NCI-H1436 (cell line): ENCODE measurements around the gene ERCC6L2.

ENCODE experiments used
- DNase-seq: peaks from one replicate; lab custom pipeline; 2025; lab: John Stamatoyannopoulos, UW

ERCC6L2 gene

GRCh38 chr9:95924987-95925386 is 49.5 kb downstream of the ERCC6L2 start:
- DNase-seq = no peak

GRCh38 chr9:95927271-95928004 is 51.9 kb downstream of the ERCC6L2 start:
- DNase-seq = no peak

DNA sequence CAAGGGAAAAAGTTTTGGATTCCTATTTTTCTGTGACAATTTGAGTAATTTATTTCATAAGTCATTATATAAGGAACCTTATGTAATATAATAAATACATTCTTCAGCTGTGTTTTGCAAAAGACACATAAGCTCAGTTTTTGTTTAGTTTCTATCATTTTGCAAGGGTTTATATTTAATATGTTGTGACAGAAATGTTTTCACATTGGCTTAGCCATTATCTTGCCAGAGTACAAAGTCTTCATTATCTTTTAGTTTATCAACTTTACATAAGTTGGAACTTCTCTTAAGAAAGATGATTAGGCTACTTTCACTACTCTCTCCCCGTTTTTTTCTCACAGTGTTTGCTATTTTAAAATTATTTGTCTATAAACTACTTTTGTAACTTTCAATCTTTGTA is 54.8 kb downstream of the ERCC6L2 start:
- no peak for DNase-seq

DNA sequence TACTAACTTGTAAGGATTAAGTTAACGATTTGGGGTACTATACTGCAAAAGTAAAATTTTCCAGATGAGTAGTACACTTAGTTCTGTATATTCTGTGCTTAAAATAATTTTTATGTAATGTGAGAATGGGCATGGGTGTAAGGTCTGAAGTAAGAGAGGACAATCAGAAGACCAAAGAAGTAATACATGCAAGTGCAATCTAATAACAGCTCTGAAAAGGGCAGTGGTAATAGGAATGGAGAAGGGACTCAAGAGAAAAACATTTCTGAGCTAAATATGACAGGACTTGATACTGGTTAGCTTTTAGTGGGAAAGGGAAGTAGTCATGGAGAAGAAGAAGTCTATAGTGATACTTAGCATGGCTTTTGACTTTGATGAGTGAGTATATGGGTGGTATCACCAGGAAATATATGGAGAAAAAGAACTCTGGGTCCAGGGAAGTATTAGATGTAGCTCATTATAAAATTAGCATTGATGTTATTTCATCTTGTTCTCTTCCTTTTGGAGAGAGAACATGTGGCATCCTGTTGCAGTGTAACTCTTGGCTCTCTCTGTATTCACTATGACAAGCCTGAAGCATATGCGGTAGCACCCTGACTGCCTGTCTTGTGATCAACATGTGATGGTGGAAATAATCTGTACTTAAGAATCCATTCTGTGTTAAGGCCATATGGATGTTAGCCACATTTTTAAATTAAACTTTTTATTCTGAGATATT is 60.5 kb downstream of the ERCC6L2 start:
- DNase-seq = no peak

- no peak for DNase-seq
These were observed 61.1 kb downstream of the ERCC6L2 start for GRCh38 chr9:95936579-95937075.

- no peak for DNase-seq
These were observed 61.6 kb downstream of the ERCC6L2 start for GRCh38 chr9:95937131-95937530.

DNA sequence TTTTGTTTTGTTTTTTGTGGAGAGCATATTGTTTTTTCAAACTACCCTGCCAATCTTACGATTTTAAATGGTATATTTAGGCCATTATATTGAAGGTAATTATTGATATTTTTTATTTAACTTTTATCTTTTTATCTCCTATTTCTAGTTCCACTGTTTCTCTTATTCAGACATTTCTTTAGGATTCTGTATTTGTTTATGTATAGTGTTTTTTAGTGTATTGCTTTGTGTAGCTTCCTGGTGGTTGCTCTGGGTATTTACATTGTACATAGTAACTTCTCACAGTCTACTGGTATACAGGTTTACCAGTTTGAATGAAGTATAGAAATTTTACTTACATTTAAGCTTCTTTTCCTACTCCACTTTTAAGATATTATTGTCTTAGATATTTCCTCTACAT is 63.2 kb downstream of the ERCC6L2 start:
- DNase-seq = no peak

DNA sequence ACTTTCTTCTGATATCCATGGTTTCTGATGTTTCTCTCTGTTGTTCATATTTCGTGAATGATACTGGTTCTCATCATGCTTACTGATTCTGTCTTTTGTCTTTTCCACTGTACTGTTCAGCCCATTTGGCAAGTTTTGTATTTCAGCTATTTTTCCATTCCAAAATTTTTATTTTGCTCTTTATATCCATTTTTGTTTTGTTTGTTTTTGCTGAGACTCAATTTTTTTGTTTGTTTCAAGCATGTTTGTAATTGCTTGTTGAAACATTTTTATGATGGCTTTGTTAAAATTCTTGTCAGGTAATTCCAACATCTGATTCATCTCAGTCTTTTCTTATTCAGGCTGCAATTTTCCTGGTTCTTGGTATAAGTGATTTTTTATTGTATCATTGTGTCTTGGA is 64.0 kb downstream of the ERCC6L2 start:
- DNase-seq = no peak

DNA sequence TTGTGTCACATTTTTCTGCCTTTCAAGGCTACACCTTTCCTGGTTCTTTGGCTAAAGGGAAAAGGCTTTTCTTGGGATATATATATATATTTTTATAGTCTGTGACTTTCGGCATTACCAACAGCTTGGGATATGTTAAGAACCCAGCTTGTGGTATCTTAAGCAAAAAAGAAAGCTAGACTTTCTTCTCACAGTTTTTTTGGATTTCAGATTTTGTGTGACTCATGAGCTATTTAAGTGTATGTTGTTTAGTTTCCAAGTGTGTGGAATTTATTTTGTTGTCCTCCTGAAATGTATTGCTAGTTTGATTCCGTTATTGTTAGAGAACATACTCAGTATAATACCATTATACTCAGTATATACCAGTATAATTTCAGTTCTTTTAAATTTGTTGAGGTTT is 64.8 kb downstream of the ERCC6L2 start:
- no peak for DNase-seq

- DNase-seq = no peak
These were observed 66.5 kb downstream of the ERCC6L2 start for GRCh38 chr9:95942016-95942415.

DNA sequence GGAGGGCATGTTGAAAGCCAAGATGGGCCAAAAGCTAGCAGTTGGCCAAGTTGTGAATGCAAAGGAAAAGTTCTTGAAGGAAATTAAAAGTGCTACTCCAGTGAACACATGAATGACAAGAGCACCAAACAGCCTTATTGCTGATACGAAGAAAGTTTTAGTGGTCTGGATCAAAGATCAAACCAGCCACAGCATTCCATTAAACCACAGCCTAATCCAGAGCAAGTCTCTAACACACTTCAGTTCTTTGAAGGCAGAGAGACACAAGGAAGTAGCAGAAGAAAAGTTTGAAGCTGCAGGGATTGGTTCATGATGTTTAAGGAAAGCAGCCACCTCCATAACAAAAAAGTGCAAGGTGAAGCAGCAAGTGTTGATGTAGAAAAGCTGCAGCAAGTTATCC is 71.6 kb downstream of the ERCC6L2 start:
- DNase-seq = no peak

DNA sequence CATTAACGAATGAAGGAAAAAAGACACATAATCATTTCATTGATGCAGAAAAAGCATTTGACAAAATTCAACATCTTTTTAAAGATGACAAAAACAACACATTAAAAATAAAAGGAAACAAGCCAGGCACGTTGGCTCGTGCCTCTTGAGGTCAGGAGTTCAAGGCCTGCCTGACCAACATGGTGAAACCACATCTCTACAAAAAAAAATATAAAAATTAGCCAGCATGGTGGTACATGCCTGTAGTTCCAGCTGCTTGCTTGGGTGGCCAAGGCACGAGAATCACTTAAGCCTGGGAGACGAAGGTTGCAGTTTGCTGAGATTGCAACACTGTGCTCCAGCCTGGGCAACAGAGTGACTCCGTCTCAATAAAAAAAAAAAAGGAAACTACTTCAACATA is 77.0 kb downstream of the ERCC6L2 start:
- no peak for DNase-seq

DNA sequence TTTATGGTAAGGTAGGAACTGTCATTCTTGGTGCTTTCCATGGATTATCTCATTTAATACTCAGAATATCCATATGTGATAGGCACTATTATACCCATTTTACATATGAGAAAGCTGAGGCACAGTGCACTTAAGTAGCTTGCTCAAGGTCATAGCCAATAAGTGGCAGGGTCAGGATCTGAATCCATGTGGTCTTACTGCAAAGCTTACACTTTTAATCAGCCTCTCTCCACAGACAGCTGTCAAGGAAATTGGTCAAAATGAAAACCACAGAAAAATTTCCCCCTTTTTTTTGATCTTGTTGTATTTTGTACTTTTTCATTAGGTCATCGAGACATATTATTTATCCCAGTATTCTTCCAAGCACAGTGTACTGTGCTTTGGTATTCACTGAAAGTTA is 78.5 kb downstream of the ERCC6L2 start:
- no peak for DNase-seq

- no peak for DNase-seq
These were observed 79.4 kb downstream of the ERCC6L2 start for GRCh38 chr9:95954940-95955339.

DNA sequence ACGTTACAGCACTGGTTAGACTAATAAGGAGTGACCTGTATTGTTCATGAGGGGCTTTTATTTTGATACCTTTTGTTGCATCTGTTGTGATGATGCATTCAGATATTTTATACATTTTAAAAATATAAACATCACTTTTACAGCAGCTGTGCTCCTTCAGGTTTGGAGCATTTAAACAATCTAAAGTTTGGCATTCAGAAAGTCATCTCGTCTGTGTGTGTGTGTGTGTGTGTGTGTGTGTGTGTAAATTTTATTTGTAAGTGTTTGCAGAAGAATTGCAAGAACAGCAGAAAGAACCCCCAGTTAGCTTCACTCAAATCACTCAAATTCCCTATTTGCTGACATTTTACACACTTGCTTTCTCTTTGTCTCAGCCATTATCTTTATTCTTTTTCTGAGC is 87.4 kb downstream of the ERCC6L2 start:
- DNase-seq = no peak

DNA sequence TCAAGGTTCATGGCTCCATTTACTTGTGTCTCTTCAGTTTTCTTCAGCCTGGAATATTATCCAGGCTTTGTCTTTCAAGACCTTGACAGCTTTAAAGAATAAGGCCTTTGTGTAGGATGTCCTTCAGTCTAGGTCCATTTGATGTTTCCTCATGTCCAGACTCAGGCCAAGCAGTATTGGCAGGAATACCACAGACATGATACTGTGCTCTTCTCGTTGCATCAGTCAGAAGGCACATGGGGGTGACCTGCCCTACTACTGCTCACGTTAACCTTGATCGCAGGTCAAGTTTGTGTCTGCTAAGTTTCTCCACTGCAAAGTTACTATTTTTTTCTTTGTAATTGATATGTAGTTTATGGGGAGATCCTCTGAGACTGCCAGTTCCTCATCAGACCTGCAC is 88.2 kb downstream of the ERCC6L2 start:
- DNase-seq = no peak

- no peak for DNase-seq
These were observed 90.8 kb downstream of the ERCC6L2 start for GRCh38 chr9:95966306-95966705.

GRCh38 chr9:95970317-95970716 is 94.8 kb downstream of the ERCC6L2 start:
- DNase-seq = no peak

GRCh38 chr9:95971815-95972214 is 96.3 kb downstream of the ERCC6L2 start:
- DNase-seq = no peak

GRCh38 chr9:95974389-95974788 is 98.9 kb downstream of the ERCC6L2 start:
- no peak for DNase-seq

DNA sequence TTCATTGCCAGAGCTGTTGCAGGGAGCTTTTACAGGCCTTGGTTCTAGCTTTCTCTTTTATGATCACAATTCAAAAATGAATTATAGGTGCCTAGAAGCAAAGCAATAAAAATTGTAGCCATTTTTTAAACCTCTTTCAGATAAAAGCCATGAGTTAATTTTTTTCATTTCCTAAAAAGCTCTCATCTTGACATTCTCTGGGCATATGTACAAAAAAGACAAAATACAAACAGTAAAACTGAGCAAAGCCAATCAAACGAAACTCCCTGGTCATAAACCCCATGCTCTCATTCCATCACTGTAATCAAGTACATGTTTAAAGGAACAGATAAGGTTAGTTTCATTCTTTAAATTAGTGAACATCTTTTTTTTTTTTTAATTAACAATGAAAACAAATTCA is 101.9 kb downstream of the ERCC6L2 start:
- DNase-seq = no peak

GRCh38 chr9:95978106-95978505 is 102.6 kb downstream of the ERCC6L2 start:
- DNase-seq = no peak

DNA sequence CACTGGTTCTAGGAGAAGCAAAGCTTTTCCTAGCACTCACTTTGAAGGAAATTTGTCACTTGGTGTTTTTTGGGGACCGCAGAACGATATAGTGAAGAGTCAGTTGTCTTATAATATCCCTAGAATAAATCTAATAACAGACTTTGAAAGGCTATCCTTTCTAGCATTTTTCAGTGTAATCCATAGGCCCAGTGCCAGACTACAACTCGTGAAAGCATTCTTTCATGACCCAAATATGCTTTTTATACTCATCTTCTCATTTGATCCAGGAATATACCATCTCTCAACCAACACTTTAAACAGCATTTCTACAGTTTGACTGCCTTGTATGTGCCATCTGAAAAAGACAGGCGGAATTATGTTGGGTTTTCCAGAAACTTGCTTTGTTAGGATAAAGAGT is 104.0 kb downstream of the ERCC6L2 start:
- DNase-seq = no peak
